ENCODE results near the gene MYH3.

Gene MYH3

GRCh38 chr17:10651927-10652326 is 5.2 kb downstream of the MYH3 start:
- Histone ChIP-seq H2AFZ (no peak overlapping the region), H3K4me1 (no peaks in the 10 kb centered on the region), H3K4me3 (ENCODE audit: low read depth, low read length) (no peak overlapping the region), H3K4me2 (ENCODE audit: low read length) (no peak overlapping the region), H3K9ac (no peak overlapping the region), H3K79me2 (no peaks in the 10 kb centered on the region), H3K27ac (no peak overlapping the region), H3K9me3 (ENCODE audit: control insufficient read depth, low read length) (no peaks in the 10 kb centered on the region), H3K36me3 (ENCODE audit: control insufficient read depth, insufficient read depth, low read length) (no peaks in the 10 kb centered on the region), H3K27me3 (ENCODE audit: control insufficient read depth, insufficient read depth, low read length) (no peaks in the 10 kb centered on the region)
- TF ChIP-seq CTCF (IDR thresholded peaks at IDR 0.05), result no peak

GRCh38 chr17:10649602-10650001 is 7.5 kb downstream of the MYH3 start:
- Histone ChIP-seq H3K9ac (no peak overlapping the region), H3K27ac (no peak overlapping the region), H3K9me3 (ENCODE audit: control insufficient read depth, low read length) (no peaks in the 10 kb centered on the region), H3K4me3 (ENCODE audit: low read depth, low read length) (no peak overlapping the region), H2AFZ (no peak overlapping the region), H3K36me3 (ENCODE audit: control insufficient read depth, insufficient read depth, low read length) (no peaks in the 10 kb centered on the region), H3K4me2 (ENCODE audit: low read length) (no peak overlapping the region), H3K4me1 (no peaks in the 10 kb centered on the region), H3K27me3 (ENCODE audit: control insufficient read depth, insufficient read depth, low read length) (no peaks in the 10 kb centered on the region), H3K79me2 (no peaks in the 10 kb centered on the region)
- TF ChIP-seq CTCF (IDR thresholded peaks at IDR 0.05), result no peak

GRCh38 chr17:10648956-10649355 is 8.2 kb downstream of the MYH3 start:
- Histone ChIP-seq H3K36me3 (ENCODE audit: control insufficient read depth, insufficient read depth, low read length) (no peaks in the 10 kb centered on the region), H3K9ac (no peak overlapping the region), H2AFZ (no peak overlapping the region), H3K4me1 (no peaks in the 10 kb centered on the region), H3K27ac (no peak overlapping the region), H3K27me3 (ENCODE audit: control insufficient read depth, insufficient read depth, low read length) (no peaks in the 10 kb centered on the region), H3K4me2 (ENCODE audit: low read length) (no peak overlapping the region), H3K79me2 (no peaks in the 10 kb centered on the region), H3K9me3 (ENCODE audit: control insufficient read depth, low read length) (no peaks in the 10 kb centered on the region), H3K4me3 (ENCODE audit: low read depth, low read length) (no peak overlapping the region)
- no peak for TF ChIP-seq CTCF (IDR thresholded peaks at IDR 0.05)

- no peak overlapping the region for H2AFZ ChIP-seq
- H3K27ac ChIP-seq, result no peak overlapping the region
Measured at GRCh38 chr17:10648381-10648780, 8.7 kb downstream of the MYH3 start.

More at GRCh38 chr17:10648381-10648780, 8.7 kb downstream of the MYH3 start:
- Histone ChIP-seq H3K27me3 (ENCODE audit: control insufficient read depth, insufficient read depth, low read length) (no peaks in the 10 kb centered on the region), H3K36me3 (ENCODE audit: control insufficient read depth, insufficient read depth, low read length) (no peaks in the 10 kb centered on the region), H3K4me3 (ENCODE audit: low read depth, low read length) (no peak overlapping the region), H3K79me2 (no peaks in the 10 kb centered on the region), H3K9me3 (ENCODE audit: control insufficient read depth, low read length) (no peaks in the 10 kb centered on the region), H3K4me2 (ENCODE audit: low read length) (no peak overlapping the region), H3K4me1 (no peaks in the 10 kb centered on the region), H3K9ac (no peak overlapping the region)
- no peak for TF ChIP-seq CTCF (IDR thresholded peaks at IDR 0.05)
